Measurements from ENCODE around the gene LIPN.
A peak's percentile ranks its signal among the peaks of the same experiment; 100 is the strongest.

GRCh38 chr10:88759366-88760101, at the start of gene LIPN:
- TF ChIP-seq CTCF (IDR thresholded peaks at IDR 0.05 in 8 of 11, conservative IDR thresholded peaks at IDR 0.05 in 3 of 11) (no peak), POLR2A (IDR thresholded peaks at IDR 0.05) (no peak), POLR2AphosphoS5 (IDR thresholded peaks at IDR 0.05) (peak in 1 of 3 donors; percentile 70)
